ENCODE data around the gene AOC1.

AOC1 gene

DNA sequence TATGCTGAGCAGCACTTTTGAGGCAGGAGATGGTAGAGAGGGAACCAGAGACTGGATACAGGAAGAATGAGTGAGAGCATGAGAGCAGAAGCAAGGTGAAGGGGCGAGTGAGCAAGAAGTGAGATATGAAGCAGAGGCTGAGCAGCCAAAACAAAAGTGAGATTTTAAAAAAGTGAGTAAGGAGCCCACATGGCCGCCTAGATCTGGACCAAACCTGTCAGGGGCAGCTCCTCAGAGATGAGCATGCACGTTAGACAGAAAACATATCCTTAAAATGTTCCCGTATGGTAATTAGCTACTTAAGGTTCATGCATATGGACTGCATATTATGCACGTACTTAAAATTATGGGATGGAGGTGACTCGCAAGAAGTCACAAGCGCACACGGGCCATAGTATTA is 29.3 kb upstream of the AOC1 start:
- DNase-seq, result no peak
- no peak overlapping the region for H3K4me3 ChIP-seq
- H3K27ac ChIP-seq, result no peak overlapping the region
- no peaks in the 10 kb centered on the region for H3K36me3 ChIP-seq
- intact Hi-C loops (cut with DNase I; ENCODE audit: low total_unique reads), result no loop called here
- no peaks in the 10 kb centered on the region for H3K27me3 ChIP-seq
- TF ChIP-seq, protein P1, sequence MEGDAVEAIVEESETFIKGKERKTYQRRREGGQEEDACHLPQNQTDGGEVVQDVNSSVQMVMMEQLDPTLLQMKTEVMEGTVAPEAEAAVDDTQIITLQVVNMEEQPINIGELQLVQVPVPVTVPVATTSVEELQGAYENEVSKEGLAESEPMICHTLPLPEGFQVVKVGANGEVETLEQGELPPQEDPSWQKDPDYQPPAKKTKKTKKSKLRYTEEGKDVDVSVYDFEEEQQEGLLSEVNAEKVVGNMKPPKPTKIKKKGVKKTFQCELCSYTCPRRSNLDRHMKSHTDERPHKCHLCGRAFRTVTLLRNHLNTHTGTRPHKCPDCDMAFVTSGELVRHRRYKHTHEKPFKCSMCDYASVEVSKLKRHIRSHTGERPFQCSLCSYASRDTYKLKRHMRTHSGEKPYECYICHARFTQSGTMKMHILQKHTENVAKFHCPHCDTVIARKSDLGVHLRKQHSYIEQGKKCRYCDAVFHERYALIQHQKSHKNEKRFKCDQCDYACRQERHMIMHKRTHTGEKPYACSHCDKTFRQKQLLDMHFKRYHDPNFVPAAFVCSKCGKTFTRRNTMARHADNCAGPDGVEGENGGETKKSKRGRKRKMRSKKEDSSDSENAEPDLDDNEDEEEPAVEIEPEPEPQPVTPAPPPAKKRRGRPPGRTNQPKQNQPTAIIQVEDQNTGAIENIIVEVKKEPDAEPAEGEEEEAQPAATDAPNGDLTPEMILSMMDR (IDR thresholded peaks at IDR 0.05), result no peak
- H3K9me3 ChIP-seq, result peaks cover 0 to 3% (median 0%) of the 10 kb centered on the region in 3 donors
- H3K4me1 ChIP-seq, result no peaks in the 10 kb centered on the region

DNA sequence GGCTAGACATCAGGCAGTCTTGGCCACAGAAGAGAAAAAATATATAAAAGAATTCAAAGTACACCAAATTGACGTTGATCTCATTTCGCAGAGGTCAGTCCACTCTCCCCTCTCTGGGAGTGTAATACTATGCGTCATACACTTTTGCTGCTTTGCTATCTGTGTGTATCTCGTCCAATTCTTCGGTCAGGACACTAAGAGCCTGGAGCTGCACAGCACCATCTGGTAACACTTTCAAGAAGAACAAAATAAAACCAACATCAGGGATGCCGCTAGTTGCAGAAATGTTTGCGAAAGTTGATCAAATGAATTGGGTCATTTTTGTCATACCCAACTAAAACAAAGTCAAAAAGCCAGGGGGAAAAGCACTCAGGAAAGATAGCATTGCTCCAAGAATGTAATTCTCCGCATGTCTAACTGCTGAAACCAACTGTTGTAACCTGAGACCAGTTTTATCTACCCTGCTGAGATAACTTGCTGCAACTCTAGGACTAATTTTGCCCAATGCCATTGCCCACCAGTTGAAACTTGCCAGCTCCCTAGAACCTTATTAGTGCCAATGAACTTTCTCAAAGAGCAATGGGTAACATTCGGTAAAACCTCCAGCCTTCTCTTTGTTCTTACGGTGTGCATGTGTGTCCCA is 28.7 kb upstream of the AOC1 start:
- peaks cover 0 to 3% (median 0%) of the 10 kb centered on the region in 3 donors for H3K9me3 ChIP-seq
- no peak overlapping the region for H3K4me3 ChIP-seq
- no peak for DNase-seq
- no peak overlapping the region for H3K27ac ChIP-seq
- H3K4me1 ChIP-seq, result no peaks in the 10 kb centered on the region
- TF ChIP-seq, protein P1 (IDR thresholded peaks at IDR 0.05), result no peak
- no peaks in the 10 kb centered on the region for H3K36me3 ChIP-seq
- no peaks in the 10 kb centered on the region for H3K27me3 ChIP-seq
- intact Hi-C loops (cut with DNase I; ENCODE audit: low total_unique reads), result no loop called here

DNA sequence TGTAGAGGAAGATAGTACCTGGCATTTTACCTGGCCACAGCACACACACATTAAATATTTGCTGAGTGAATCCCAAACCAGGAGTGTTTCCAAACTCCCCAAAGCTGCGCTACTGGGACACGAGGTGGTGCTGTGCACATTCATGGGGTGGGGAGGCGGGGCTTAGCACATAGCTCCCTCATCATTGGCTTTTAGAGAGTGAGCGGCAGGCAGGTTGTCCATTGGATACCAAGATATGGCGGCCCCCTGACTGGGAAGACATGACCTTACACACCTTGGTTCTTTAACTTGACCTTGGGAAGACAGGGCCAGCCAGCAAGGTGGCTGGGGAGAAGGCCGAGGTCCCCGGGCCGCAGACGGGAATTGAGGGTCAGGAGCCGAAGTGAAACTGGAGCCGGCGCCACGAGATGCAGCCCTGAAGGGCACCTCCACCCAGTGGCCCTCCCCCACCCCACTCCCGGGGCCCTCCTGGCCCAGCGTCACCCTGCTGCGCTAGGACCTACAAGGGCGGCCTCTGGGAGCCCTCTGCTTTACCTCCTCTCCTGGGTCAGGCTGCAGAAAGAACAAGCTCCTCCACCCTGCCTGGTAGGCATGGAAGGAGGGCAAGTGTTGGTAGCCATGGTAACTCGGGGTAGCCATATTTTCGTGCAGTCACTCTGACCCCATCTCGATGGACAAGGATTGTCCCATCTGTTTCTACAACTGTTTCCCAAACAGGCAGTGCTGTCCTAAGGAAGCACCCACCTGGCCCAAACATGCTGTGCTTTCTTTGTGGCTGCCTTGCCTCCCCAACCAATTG is 27.7 kb upstream of the AOC1 start:
- Histone ChIP-seq H3K4me3 (no peak overlapping the region), H3K4me1 (no peaks in the 10 kb centered on the region), H3K9me3 (peaks cover 0 to 3% (median 0%) of the 10 kb centered on the region in 3 donors), H3K36me3 (no peaks in the 10 kb centered on the region), H3K27me3 (no peaks in the 10 kb centered on the region), H3K27ac (no peak overlapping the region)
- DNase-seq, result no peak
- intact Hi-C loops (cut with DNase I; ENCODE audit: low total_unique reads), result no loop called here
- TF ChIP-seq, protein P1 (IDR thresholded peaks at IDR 0.05), result no peak

DNA sequence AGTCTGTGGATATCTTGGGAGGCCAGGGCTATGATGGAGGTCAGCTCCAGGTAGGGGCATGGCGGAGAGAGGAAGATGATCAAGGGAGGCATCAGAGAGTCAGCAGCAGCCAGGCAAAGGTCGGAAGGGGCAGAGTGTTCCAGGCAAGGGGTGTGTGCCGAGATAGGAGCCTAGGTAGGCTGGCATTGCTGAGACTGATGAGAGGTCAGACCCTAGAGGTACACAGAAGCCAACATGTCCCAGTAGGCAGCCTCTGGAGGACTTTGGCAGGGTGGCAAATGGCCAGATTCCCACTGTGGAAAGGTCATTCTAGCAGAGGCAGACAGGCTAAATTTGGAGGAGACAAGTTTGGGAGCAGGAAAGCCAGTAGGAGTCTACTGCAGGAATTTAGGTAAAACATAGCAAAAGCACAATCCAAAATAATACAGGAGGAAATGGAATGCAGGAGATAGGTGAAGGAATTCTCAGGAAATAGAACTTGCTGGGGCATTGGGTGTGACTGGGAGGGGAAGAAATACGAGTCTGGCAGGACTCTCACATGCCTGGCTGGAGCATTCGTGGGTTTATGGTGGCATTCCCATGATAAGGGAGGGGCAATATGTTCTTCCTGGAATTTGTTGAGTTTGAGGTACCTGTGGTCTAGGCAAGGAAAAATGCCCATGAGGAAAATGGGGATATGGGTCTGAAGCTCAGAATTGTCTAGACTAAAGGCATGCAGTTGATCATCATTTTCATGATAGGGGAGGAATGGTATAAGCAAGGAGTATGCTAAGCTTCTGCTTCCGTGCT is 26.1 kb upstream of the AOC1 start:
- no peaks in the 10 kb centered on the region for H3K27me3 ChIP-seq
- TF ChIP-seq, protein P1 (IDR thresholded peaks at IDR 0.05), result no peak
- DNase-seq, result no peak
- no peak overlapping the region for H3K27ac ChIP-seq
- intact Hi-C loops (cut with DNase I; ENCODE audit: low total_unique reads), result no loop called here
- H3K9me3 ChIP-seq, result peaks cover 0 to 3% (median 0%) of the 10 kb centered on the region in 3 donors
- no peaks in the 10 kb centered on the region for H3K4me1 ChIP-seq
- H3K4me3 ChIP-seq, result no peak overlapping the region
- no peaks in the 10 kb centered on the region for H3K36me3 ChIP-seq

DNA sequence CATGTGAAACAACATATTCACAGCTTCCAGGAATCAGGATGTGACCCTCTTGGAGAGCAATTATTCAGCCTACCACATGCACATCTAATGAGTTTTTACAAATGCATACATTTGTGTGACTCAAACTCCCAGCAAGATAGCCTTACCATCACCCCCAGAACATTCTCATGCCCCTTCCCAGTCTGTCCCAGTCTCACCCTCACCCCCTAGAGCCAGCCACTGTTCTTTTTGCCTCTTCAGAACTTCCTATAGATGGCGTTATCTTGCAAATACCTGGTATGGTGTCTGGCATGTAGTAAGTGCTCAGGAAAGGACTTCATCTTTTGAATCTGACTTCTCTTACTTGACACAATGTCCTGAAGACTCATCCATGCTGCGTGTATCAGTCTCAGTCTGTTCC is 23.9 kb upstream of the AOC1 start:
- Histone ChIP-seq H3K27me3 (no peaks in the 10 kb centered on the region), H3K4me3 (no peak overlapping the region), H3K36me3 (no peaks in the 10 kb centered on the region), H3K27ac (no peak overlapping the region), H3K4me1 (no peaks in the 10 kb centered on the region), H3K9me3 (no peaks in the 10 kb centered on the region)
- TF ChIP-seq, protein P1 (IDR thresholded peaks at IDR 0.05), result no peak
- DNase-seq, result no peak
- intact Hi-C loops (cut with DNase I; ENCODE audit: low total_unique reads), result no loop called here
